C4-2B (cell line): ENCODE measurements around the gene COA8.

Source experiments
- CTCF ChIP-seq: fragments of 450-650 bp; conservative IDR thresholded peaks from 2 replicates; pipeline ENCODE4 v1.5.1; 2017; ENCODE audit warnings: mild to moderate bottlenecking
- ZFX ChIP-seq: fragments of 450-650 bp; IDR thresholded peaks from 2 replicates; pipeline ENCODE4 v1.6.1; 2017

- TF ChIP-seq CTCF = no peak
- TF ChIP-seq ZFX = no peak
Measured at GRCh38 chr14:103558071-103558882, 4.5 kb upstream of the COA8 start.
